GM12874 (cell line): ENCODE measurements around the gene PHF21B.

Source experiments
- TF ChIP-seq, protein P1 (sequence below): IDR thresholded peaks from 2 replicates; pipeline ENCODE4 v1.5.1; 2011; ENCODE audit warnings: low read depth, mild to moderate bottlenecking, control low read depth, low read length, moderate library complexity; ENCODE audit not compliant: insufficient read depth

Gene PHF21B

DNA sequence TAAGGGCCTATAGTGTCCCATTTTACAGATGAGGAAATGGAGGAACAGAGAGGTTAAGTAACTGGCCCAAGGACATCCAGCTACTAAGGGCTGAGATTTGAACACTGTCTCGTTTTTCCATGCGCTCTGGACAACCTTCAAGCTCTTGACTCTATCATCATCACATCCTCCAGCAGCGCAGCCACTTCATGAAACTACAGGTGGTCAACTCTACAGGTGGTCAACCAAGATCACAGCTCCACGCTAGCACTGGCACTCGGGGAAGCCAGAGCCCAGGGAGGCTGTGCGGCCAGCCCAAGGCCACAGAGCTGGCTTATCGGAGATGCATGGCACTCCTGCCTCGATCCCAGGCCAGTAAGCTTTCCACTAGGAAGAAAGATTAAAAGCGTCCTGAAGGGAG is 40.0 kb downstream of the PHF21B start:
- TF ChIP-seq, protein P1, sequence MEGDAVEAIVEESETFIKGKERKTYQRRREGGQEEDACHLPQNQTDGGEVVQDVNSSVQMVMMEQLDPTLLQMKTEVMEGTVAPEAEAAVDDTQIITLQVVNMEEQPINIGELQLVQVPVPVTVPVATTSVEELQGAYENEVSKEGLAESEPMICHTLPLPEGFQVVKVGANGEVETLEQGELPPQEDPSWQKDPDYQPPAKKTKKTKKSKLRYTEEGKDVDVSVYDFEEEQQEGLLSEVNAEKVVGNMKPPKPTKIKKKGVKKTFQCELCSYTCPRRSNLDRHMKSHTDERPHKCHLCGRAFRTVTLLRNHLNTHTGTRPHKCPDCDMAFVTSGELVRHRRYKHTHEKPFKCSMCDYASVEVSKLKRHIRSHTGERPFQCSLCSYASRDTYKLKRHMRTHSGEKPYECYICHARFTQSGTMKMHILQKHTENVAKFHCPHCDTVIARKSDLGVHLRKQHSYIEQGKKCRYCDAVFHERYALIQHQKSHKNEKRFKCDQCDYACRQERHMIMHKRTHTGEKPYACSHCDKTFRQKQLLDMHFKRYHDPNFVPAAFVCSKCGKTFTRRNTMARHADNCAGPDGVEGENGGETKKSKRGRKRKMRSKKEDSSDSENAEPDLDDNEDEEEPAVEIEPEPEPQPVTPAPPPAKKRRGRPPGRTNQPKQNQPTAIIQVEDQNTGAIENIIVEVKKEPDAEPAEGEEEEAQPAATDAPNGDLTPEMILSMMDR: no peak

DNA sequence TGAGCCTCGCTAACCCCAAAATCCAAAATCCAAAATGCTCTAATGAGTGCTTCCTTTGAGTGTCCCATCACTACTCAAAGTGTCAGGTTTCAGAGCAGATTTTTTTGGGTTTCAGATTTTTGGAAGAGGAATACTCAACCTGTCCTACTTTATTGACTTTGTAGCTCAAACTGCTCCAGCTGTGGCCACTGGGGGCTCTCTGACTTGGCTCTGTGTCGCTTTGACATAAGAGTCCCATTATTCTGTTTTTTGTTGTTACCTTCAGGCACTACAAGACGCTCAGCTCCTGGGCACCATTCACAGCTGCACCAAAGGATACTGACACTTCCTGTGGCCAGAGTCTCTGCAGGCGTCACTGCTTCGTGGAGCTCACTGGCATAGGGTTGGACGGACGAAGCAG is 41.1 kb downstream of the PHF21B start:
- TF ChIP-seq, protein P1: 0 out of 2 replicates have a peak, but pooled peaks have one; percentile 5

DNA sequence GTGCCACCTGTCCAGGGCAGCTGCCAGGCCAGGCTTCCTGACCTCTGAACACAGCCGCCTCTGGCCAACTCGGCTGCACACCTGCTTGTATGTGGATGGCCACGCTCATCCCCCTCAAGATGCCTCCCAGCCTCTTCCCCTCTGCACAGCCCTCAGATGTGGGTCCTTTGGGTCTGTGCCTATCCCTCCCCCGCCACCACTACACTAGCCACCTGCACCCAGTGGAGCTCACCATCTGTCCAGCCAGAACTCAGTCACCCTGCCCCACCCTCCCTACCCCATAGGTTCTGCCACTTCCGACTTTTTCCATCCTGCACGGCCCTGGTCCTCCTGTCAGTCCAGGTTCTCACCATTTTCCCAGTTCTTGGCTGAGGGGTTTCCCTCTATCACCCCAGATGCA is 44.6 kb downstream of the PHF21B start:
- TF ChIP-seq, protein P1: no peak

DNA sequence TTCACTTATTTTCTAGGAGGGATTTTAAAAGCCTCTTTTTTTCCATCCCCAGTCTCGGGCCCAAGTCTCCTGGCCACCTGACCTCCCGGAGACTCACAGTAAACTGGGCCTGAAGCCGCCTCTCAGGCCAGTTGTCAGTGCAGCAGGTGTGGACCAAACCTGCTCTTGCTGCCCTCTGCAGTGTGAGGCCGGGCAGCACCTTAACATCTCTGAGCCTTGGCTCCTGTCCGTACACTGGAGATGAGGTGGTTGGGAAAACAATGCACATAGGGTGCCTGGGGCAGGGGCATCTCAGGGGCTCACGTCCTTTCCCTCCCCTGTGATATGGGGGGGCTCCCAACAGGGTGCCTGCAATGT is 45.1 kb downstream of the PHF21B start:
- TF ChIP-seq, protein P1: no peak

DNA sequence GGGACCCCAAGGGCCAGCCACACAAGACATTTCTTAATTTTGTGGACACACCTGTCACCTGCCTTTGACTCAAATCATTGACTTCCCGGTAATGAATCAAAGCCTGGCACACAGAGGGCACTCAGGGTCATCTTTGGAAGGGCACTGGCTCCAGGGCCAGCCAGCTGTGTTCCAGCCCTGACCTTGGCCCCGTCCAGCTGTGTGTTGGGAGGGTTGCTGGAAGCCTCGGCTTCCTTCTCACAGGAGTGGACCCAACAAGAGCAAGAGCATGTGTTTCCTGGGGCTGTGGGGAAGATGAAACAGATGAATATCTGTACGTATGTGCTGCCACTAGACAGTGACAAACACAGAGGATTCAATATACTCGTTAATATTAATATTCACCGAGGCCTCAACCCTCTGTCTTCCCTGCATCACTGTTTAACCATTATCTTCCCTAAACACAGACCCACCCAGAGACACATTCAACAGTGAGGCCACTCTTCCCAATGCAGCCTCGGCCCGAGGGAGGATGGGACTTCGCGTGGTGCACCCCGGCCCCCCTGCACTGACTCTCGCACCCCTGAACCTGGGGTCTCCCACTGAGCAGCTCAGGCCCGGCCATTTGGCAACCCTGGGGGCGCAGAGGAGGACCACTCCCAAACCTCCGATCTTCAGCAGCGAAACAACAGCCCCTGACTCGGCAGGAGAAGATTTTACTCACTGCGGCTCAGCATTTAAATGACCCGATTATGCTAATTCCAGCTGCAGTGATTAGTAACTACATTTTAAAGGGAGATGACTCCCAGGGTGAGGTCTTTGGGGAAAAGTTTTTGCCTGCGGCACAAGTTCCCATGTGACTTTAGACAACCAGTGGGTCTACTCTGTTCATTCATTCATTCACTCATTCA is 45.7 kb downstream of the PHF21B start:
- TF ChIP-seq, protein P1: no peak

DNA sequence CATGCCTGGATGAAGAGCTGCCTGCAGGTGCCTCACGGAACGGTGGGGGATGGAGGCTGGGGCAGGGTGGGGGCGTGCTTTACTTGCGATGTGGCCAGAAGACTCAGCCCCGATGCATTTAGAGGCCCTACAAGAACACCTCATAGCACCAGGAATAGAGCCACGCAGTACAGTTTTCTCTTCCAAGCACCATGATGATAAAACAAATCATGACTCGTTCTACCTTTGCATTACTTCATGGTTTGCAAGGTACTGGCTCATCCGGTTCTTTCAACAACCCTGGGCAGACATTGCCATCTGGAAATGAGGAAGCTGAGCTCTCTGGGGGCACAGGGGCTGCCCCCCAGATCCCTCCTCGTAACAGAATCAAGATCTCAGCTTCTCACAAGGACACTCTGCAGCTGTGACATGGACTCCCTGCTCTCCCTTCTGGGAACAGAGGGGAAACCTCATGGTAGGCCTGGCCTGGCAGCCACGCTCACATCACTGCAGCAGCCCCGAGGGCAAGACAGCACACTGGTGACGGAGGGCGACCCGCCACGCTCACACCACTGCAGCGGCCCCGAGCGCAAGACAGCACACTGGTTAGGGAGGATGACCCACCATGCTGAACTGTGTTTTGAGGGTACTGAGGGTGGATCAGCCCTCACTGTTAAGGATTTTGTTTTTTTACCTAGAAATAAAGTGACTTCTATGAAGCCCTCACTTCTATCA is 46.9 kb downstream of the PHF21B start:
- TF ChIP-seq, protein P1: no peak

DNA sequence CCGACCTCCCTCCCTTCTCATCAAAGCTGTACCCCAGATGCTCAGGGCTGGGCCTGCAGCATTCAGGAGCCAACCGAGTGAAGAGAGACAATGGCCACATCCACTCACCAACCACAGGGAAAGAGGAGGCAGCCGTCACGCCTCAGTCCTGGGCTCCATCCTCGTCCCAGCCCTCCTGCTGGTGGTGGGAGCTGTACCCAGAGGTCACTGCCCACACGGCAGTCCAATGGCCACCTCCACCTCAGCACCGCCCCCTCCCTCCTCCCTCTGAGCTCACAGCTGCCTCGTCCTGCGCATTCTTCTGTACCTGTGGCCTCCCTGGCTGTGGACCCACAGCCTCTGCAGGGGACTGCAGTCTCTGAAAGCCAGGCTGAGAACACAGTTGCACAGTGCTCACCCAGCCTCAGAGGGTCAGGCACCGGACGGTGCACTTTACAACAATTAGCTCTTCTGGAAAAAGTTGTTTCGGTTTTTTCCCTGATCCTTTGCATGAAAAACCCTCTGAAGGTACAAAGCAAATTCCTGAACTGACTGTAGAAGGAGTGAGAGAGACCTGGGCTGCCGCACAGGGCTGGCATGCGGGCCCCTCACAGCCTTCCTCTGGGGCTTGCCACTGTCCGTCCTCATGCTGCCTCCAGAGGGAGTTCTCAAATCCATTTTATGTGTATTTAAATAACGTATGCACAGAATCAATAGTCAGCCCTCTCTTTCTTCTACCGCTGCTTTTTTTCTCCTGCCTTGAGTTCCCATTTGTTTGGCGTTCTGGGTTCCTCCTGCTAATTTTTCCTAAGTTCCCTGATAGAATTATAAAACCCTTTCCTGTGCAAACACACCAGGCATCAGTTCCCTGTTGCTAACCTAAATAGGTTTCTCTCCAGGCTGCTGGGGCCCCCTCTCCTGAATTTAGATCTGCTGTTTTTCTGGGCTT is 52.7 kb downstream of the PHF21B start:
- TF ChIP-seq, protein P1: 0 out of 2 replicates have a peak, but pooled peaks have one; percentile 5
